Measurements from ENCODE around the gene DOCK4.

GRCh38 chr7:112122798-112123197 lies 83.4 kb downstream of the DOCK4 start:
- TF ChIP-seq POLR2A (IDR thresholded peaks at IDR 0.05) (no peak), CTCF (IDR thresholded peaks at IDR 0.05) (no peak)
